HG03460 (cell line): ENCODE data around the gene FTO.

Source experiments
- ATAC-seq: cut with Tn5 transposase; IDR thresholded peaks from one replicate; pipeline ENCODE4 v1.9.1; 2021; ENCODE audit not compliant: unreplicated experiment

FTO gene

GRCh38 chr16:53708490-53708889, 4.5 kb downstream of the FTO start:
- ATAC-seq, result no peak

- ATAC-seq, result no peak
Measured at GRCh38 chr16:53711390-53711789, 7.4 kb downstream of the FTO start.

DNA sequence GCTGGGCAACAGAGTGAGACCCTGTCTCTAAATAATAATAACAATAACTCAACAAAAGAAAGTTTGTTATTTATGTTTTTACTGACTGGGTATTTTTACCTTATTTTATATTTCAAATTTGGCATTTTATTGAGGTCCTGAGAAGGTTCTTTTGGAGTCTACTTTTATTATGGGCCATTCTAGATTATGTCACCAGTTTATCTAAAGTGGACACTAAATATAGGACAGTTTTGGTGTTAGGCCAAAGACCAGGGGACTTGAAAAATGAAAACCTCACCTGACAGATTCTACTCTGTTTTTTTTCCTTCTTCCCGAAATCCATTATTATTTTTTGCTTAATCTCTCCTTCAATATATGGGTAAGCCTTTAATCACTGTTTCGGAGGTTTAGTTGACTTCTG, 8.1 kb downstream of the FTO start:
- no peak for ATAC-seq

GRCh38 chr16:53713403-53714204, 9.6 kb downstream of the FTO start:
- ATAC-seq, result no peak

DNA sequence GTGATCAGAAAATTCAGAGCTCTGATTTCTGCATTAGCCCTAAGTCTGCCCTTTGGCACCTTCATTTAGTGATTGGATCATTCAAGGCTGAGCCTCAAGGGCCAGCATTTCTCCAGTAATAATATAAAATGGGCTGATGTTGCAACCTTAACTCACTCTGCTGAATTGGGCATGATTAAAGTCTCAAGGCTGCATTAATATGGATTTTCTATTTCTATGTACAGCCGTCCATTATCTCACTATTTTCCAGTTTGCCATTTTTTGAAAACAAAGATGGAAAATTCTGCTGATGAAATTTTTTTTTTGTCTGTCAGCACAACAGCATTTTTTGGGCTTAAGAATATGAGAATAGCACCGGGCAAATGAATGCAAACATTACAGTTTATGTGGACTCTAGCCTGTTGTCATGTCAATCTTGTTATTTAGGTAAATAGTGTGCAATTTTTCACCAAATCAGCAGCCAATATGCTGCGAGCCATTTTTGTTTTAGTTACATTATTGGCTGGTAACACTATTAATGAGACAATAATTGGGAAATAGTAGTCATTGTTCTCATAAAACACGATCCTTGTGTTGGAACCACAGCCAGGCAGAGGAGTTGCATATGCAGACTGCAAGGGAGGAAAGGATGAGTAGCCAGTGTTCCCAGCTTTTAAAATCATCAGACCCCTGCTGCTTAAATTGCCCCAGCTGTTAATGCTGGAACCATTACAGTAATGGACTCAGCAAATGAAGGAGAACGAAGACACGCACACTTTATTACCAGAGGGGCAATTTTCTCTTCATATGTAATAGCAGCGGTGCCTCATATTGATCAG, 10.5 kb downstream of the FTO start:
- no peak for ATAC-seq

DNA sequence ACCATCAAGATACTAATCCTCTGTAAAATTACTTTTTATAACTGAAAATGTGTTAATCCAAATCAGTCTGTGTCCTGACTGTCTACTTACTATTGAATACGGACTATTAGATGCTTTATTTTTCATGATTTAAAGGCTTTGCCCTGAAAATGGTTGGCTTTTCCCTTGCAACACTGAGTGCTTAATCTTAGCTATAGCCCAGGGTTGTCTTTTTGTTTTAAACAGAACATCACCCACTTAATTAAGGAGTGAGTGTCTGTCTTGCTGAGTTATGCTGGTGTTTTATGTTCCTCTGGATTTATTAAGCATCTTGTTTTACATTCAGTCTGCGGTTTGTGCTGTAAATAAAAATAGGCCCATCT, 11.0 kb downstream of the FTO start:
- no peak for ATAC-seq

GRCh38 chr16:53717577-53717976, 13.6 kb downstream of the FTO start:
- no peak for ATAC-seq

DNA sequence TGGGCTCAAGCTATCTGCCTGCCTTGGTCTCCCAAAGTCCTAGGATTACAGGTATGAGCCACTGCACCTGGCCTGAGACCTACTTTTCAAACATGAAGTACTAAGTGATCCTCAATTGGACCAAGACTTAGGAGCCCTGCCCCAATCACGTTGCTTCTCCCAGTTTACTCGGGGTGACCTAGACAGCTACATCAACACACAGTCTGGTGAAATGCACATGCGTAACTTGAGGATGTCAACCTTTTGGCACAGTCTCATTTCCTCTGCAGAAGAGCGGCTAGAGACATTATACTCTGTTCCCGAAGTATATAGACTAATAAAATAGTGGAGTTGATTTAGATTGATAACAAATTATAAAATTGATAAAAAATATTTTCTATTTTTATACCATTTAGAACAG, 17.1 kb downstream of the FTO start:
- no peak for ATAC-seq

DNA sequence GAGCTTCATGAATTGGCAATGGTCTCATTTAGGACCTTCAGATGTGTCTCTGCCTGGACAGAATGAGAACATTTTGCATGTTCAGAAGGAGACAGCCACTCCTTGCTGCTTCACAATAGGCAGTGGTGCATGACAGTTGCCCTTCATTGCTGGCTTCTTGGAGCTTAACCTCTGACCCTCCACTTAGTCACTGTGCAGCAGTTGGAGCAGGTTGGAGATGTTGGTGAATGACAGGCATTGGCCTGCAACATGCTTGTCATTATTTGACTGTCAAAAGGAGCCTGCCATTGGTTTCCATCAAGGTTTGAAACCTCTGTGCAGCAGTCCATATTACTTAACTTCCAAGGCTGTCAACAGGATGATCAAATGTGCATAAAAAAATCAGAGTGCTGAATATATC, 22.7 kb downstream of the FTO start:
- no peak for ATAC-seq

DNA sequence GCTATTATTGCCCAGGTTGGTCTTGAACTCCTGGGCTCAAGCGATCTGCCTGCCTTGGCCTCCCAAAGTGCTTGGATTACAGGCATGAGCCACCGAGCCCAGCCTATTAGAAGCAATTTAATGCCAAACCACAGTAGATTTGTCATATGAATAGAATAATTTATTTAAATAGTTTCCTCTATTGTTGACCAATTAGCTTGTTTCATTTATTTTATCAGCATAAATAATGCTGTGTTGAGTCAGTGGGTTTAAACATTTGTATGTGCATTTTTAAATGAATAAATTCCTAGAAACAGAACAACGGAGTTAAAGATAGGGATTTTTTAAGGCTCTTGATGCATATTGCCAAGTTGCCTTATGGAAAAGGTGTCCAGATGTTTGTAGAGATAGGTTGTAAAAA, 26.7 kb downstream of the FTO start:
- no peak for ATAC-seq

DNA sequence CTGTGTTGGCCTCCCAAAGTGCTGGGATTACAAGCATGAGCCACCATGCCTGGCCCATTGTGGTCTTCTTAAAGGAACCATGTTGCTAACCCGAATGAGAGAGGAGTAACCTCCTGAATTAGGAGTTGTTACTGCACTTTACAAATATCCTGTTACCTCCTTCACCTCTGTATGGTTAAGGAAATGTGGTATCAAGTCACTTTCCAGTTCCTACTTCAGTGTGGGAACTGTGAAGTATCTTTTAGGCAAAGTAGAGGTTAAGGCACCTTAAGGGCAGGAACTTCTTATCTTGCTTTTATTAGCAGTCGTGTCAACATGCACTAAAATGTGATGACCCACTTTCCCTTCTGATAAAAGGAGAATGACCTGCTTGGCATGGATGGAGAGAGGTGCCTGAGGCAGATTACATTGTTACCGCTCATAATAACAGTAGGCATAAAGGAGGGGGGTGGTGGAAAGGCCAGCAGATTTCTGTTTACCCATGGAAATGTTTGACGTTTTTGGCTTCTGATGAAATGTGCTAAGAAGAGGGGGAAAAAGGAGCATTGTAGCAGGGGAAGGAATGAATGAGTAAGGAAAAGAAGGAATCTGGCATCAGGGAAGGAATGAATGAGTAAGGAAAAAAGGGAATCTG, 28.5 kb downstream of the FTO start:
- no peak for ATAC-seq

- ATAC-seq, result no peak
Measured at GRCh38 chr16:53734908-53735307, 31.0 kb downstream of the FTO start.

DNA sequence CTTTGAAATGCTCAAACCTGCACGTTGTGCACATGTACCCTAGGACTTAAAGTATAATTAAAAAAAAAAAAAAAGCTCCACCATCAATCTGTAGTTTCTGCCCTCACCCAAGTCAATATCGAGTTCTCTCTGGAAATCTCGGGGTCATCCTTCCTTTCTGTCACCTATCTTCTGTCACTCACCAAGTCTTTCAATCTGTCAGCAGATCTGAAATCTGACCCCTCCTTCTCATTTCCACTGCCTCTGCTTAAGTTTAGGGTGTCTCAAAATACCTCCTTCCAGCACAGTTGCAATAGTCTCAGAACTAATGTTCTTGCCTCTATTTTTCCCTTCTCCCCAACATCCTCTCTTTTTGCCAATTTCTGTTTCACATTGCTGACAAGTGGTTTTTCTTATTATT, 32.3 kb downstream of the FTO start:
- no peak for ATAC-seq

- no peak for ATAC-seq
Measured at GRCh38 chr16:53737552-53737951, 33.6 kb downstream of the FTO start.

- ATAC-seq, result no peak
Measured at GRCh38 chr16:53740476-53740875, 36.5 kb downstream of the FTO start.

DNA sequence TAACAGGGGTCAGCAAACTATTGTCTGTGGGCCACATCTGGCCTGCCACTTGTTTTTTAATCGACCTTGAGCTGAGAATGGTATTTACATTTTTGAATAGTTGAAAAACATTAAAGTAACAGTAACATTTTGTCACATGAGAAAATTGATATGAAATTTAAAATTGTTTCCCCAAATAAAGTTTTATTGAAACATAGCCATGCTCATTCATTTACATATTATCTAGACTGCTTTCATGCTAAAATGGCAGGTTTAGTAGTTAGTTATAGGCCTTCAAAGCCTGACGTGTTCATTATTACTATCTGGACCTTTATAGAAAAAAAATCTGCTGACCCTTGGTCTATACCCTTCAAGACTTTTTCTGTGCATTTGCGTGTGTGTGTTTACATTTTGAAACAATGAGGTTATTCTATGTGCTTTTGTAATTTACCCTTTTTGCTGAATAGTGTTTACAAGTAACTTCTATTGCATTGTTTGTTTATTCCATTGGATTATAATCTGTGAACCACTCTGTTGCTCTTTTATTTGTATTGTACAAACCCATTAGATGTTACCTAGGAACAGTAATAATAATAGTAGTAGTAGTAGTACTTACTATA, 37.1 kb downstream of the FTO start:
- ATAC-seq, result no peak

DNA sequence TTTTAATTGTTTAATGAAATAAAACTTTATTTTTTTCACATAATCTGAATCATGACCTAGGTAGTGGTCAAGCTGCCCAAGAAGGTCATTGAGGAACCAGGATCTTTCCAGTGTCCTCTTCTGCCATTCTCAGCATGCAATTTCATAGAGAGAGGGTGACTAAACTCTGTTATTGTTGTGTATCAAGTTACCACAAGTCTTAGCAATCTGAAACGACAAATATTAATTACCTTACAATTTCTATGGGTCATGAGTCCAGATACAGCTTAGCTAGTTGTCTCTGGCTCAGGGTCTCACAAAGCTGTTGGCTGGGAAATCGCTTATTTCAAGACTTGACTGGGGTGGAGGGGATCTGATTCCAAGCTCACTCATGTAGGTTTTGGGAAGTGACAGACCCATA, 37.6 kb downstream of the FTO start:
- ATAC-seq, result no peak

- no peak for ATAC-seq
Measured at GRCh38 chr16:53743149-53743566, 39.2 kb downstream of the FTO start.

GRCh38 chr16:53744449-53744848, 40.5 kb downstream of the FTO start:
- ATAC-seq, result no peak

- no peak for ATAC-seq
Measured at GRCh38 chr16:53745086-53745485, 41.1 kb downstream of the FTO start.

DNA sequence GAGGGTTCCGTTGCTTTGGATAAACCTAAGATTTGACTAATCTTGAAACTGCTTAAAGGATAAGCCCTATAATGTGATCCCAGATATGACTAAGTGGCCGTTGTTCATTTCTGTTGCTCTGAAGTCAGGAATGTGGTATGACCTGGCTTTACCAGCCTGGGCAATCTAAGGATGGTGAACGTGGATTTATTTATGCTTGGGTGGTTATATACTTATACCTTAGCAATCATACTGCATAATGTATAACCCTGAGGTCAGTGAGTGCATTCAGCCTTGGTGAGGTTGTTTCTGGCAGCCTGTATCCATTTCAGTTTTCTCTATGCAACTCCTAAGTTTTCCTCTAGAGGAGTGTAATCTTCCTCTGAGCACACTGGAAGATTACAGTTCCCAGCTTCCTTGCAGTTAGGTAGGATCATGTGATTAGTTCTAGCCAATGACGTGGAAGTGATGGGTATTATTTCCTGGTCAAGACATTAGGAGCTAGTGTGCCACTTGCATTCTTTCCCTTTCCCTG, 41.9 kb downstream of the FTO start:
- no peak for ATAC-seq
